Dendritic cell treated with granulocyte-macrophage colony-stimulating factor and Interleukin-4, amounts not matched to agents 40 ng/mL and 50 ng/mL, for 4 days (primary cell): ENCODE data around the gene ZNF462.

Experiments
- H3K27ac Mint-ChIP-seq: one replicate; pipeline ENCODE4 v1.8.0; 2022; ENCODE audit warnings: mild to moderate bottlenecking, mixed read lengths
- H3K27me3 Mint-ChIP-seq: one replicate; pipeline ENCODE4 v1.8.0; 2022; ENCODE audit warnings: mild to moderate bottlenecking, mixed read lengths
- H3K36me3 Mint-ChIP-seq: one replicate; pipeline ENCODE4 v1.8.0; 2022; ENCODE audit warnings: low read depth, mixed read lengths
- H3K4me1 Mint-ChIP-seq: one replicate; pipeline ENCODE4 v1.8.0; 2022; ENCODE audit warnings: low read depth, mixed read lengths
- H3K4me3 Mint-ChIP-seq: one replicate; pipeline ENCODE4 v1.8.0; 2022; ENCODE audit warnings: mild to moderate bottlenecking, moderate library complexity, mixed read lengths
- H3K9me3 Mint-ChIP-seq: one replicate; pipeline ENCODE4 v1.8.0; 2022; ENCODE audit warnings: mixed read lengths
- intact Hi-C: fragments of 100-400 bp; cut with micrococcal nuclease; formaldehyde crosslinking; loops from one replicate; pipeline ENCODE4 v1.15.0; 2022

The ZNF462 gene

DNA sequence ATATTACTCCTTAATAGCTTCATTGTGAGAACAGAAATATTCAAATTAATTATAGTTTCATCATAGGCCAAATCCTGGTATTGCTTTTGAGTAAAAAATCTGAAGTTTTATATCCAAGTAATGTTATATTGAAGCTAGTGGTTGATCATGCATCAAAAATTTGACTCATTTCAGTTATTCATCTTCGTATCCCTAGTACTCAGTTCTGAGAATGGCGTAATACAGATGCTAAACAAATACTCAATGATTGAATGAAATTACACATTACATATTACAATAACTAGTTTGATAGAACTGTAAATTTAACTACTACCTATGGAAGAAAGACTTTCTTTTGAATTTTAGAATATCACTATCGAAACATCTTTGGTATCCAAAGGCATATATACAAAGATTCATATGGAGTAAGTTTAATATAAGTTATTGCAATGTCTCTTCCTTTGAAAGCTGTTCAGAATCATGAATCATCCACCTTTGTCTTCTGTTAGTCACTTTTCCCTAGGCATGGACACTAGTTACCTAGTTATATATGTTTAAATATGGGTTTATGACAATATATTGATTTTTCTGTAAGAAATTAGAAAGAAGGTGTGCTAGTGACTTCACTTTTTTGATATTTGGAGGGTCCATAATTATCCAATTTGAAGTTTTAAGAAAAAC lies 5.0 kb upstream of the ZNF462 start:
- peaks cover 57% of the 10 kb centered on the region for H3K27me3 Mint-ChIP-seq

DNA sequence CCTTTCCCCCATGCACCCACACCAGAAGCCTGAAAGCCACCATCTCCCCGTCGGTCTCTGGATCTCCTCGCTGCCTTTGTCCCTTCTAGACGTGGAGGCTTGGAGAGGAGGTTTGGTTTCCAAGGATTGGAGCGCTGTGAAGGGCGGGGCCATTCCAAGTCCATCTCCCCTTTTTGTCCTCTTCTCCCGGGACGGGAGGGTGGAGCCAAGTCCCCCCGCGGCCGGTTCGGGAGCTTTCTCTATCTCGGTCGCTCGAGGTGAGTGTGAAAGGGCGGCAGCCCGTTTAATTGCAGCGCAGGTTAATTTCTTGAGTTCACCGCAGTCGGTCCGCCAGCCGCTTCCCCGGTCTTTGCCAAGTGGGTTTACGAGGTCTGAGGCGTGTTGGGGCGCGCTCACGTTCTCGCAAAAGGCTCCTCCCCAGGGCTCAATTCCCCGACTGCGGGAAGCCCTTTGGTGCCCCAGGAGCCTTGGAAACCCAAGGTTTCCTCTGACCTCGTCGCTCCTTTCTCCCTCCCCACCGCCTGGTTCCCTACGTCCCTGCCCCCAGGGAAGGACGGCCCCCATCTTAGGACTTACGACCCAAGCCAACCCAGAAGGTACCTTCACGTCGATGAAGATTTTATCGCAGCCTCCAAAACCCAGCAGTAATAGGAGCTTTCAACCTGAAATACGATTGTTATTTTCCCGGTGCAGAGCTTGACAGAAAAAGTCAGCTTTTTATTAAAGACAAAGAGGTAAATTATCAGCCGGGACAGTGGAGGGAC lies 2.8 kb upstream of the ZNF462 start:
- intact Hi-C loops: no loop called here
- no peaks in the 10 kb centered on the region for H3K36me3 Mint-ChIP-seq
- no peak overlapping the region for H3K27ac Mint-ChIP-seq
- no peaks in the 10 kb centered on the region for H3K9me3 Mint-ChIP-seq
- H3K4me3 Mint-ChIP-seq: no peak overlapping the region
- peaks cover 46% of the 10 kb centered on the region for H3K4me1 Mint-ChIP-seq
- H3K27me3 Mint-ChIP-seq: peaks cover 75% of the 10 kb centered on the region

More for the DNA sequence above, 5.0 kb upstream of the ZNF462 start:
- Mint-ChIP-seq H3K36me3 (no peaks in the 10 kb centered on the region), H3K4me3 (no peak overlapping the region), H3K9me3 (no peaks in the 10 kb centered on the region), H3K4me1 (peaks cover 28% of the 10 kb centered on the region), H3K27ac (no peak overlapping the region)
- intact Hi-C loops: no loop called here

DNA sequence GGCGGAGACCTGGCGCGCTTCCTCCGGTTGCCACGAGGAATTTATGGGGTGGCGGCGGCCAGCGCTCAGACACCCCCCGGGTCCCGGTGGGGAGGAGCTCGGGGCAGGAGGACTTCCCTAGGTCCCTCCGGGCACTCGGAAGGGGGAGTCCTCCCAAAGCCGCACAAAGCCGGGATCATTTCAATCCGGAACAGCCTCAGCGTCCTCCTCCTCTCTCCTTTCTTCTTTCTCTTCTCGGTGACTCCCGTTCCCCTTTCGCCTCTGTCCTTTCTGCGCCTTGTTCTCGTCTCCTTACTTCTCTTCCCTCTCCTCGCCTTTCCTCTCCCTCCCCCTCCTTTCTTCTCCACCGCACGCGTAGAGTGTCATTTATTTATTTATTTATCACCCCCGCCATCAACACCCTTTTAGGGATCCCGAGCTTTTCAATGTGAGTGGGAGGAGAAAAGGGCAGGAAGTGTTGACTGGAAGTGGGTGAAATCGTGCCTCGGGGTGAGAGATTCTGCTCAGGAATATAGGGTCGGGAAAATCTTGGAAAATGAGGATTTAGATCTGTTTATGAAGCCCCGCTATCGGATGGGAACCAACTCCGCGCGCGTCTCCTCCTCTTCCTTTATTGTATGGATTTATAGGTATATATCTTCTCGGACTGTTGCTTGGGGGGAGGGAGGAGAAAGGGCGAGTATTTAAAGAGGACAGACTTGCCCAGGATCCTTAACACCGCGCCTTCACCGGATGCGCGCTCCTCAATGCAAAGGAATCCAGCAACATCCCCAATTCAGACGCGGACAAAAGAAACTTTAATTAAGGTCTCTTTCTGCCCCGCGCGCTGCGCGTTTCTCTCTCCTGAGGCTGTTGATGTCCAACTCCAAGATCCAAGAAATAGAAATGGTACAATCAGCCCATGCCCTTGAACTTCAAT lies 2.0 kb upstream of the ZNF462 start:
- intact Hi-C loops: no loop called here
- H3K27ac Mint-ChIP-seq: no peak overlapping the region

DNA sequence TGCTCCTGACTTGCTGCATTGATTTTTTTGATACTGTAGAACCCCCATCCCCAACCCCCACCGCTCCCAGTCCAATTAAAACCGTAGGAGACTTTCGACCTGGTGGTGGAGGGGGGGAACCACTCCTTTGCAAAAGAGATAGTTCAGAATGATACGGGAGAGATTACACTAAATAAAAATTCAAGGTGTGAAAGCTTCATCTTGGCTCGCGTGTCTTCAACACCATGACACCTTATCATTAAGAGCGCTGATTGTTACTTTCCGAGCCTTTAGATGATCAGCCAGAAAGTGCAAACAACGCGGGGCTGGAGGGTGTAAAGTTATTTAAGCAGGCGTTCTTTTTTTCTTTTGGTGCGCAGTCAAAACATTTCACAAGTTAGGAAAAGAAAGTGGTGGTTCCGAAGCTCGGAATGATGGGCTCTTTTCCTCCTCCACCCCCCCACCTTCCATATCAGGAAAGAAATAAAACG lies 1.3 kb upstream of the ZNF462 start:
- Mint-ChIP-seq H3K36me3 (no peaks in the 10 kb centered on the region), H3K27ac (no peak overlapping the region), H3K4me3 (no peak overlapping the region), H3K4me1 (peaks cover 46% of the 10 kb centered on the region), H3K9me3 (no peaks in the 10 kb centered on the region), H3K27me3 (peaks cover 80% of the 10 kb centered on the region)
- intact Hi-C loops: no loop called here

More for the DNA sequence above, 2.0 kb upstream of the ZNF462 start:
- Mint-ChIP-seq H3K27me3 (peaks cover 80% of the 10 kb centered on the region), H3K9me3 (no peaks in the 10 kb centered on the region), H3K4me1 (peaks cover 46% of the 10 kb centered on the region), H3K4me3 (peak overlapping the region; percentile 24), H3K36me3 (no peaks in the 10 kb centered on the region)

DNA sequence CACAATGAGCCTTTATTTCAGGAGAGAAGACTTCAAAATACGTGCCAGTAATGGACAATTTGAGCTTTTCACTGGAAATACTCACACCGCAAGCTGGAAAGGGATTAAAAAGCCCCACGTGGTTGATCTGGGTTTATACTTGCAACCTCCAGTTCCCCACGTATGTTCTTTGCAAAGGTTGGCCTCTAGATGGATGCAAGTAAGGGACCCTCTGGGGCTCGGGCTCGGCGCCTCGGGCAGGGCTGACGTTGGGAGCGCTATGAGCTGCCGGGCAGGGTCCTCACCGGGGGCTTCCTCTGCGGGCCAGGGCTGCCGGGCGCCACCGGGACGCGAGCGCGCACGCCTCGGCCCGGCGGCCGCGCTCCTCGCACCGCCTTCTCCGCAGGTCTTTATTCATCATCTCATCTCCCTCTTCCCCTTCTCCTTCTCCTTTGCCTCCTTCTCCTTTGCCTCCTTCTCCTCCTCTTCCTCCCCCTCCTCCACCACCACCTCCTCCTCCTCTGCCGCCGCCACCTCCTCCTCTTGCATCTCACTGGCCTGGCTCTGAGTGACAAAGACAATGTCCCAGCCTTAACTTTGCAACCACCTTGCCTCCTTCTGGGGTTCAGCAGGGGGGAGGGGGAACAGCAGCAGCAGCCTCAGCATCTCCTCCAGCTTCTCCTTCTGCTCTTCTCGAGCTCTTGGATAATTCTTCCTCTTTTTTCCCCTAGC lies 701 bp upstream of the ZNF462 start:
- intact Hi-C loops: no loop called here
- no peaks in the 10 kb centered on the region for H3K9me3 Mint-ChIP-seq
- H3K27me3 Mint-ChIP-seq: peaks cover 75% of the 10 kb centered on the region
- no peak overlapping the region for H3K27ac Mint-ChIP-seq
- no peaks in the 10 kb centered on the region for H3K36me3 Mint-ChIP-seq
- H3K4me1 Mint-ChIP-seq: peaks cover 46% of the 10 kb centered on the region
- peak overlapping the region; percentile 74 for H3K4me3 Mint-ChIP-seq

DNA sequence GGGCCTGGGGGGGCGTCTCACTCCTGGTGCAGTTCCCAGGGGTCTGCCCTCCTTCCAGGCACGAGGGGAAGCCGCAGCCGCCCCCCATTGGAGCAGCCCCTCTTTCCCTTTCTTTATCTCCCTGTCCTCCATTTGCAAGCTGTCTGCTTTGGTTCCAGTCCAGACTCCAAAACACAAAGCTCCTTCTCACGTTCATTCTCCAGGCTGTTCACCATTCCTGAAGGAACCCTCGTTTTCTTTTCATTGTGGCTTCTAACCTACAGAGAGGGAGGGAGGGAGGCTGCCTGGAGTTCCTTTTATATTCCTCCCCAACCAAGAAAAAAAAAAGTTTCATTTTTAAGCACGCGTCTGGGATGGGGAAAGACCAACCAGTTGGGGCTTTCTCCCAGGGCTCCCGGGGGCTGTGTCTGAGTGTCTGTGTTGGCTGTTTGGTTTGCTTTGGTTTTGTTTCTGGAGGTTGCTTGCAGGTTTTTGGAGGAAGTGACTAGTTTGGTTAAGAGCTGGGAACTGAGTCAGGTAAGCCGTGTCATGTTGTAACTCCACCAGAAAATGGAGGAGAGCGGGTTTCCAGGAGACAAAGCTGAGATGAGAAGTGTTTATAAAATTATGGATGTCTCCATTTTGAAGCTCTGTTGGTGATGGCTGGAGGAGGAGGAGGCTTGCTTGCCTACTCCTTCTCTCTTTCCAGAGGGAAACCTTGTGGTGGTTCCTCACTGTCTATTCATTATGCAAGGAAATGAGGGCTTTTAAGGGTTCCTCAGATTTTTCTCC lies 1.6 kb downstream of the ZNF462 start:
- Mint-ChIP-seq H3K9me3 (no peaks in the 10 kb centered on the region), H3K36me3 (no peaks in the 10 kb centered on the region), H3K27me3 (peaks cover 61% of the 10 kb centered on the region), H3K27ac (no peak overlapping the region), H3K4me1 (peaks cover 46% of the 10 kb centered on the region), H3K4me3 (no peak overlapping the region)
- intact Hi-C loops: no loop called here

DNA sequence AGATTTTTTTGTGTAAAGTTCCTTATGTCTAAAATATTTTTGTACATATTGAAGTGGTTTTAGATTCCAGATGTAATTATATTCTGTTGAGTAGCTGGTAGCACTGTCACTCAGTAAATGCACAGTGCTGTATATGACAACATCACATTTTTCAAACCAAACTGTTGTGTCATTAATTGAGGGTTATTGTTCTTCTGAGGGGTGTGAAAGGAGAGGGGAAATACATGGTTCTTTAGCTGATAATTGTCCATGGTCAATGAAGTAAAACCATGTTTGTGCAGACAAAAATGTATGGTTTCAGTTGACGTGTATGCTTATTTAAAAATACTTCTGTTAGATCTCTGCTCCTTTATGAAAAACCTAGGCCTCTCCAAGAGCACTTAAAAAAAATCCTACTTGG lies 3.3 kb downstream of the ZNF462 start:
- H3K4me1 Mint-ChIP-seq: peaks cover 29% of the 10 kb centered on the region
- intact Hi-C loops: no loop called here
- peaks cover 44% of the 10 kb centered on the region for H3K27me3 Mint-ChIP-seq
- no peak overlapping the region for H3K4me3 Mint-ChIP-seq
- H3K9me3 Mint-ChIP-seq: no peaks in the 10 kb centered on the region
- no peak overlapping the region for H3K27ac Mint-ChIP-seq
- no peaks in the 10 kb centered on the region for H3K36me3 Mint-ChIP-seq

DNA sequence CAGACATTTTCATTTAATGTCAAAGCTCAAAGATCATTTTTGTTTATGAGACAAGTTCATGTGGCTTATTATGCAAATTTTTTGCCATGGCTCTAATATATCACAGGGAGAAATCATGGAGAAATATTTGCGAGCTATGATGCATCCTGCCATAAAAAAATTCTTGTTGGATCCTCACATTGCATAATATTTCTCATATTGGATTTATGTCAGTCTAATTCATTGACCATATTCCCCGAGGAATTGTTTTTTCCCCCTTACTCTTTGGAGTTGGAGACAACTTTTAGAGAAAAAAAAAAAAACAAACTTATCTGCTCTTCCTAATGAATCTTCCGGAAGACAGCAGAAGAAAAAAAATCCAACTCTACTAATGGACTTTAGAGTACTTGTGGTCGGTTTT lies 4.3 kb downstream of the ZNF462 start:
- Mint-ChIP-seq H3K36me3 (no peaks in the 10 kb centered on the region), H3K27ac (no peak overlapping the region), H3K9me3 (no peaks in the 10 kb centered on the region), H3K27me3 (peaks cover 34% of the 10 kb centered on the region), H3K4me3 (no peak overlapping the region), H3K4me1 (peaks cover 24% of the 10 kb centered on the region)
- intact Hi-C loops: no loop called here

DNA sequence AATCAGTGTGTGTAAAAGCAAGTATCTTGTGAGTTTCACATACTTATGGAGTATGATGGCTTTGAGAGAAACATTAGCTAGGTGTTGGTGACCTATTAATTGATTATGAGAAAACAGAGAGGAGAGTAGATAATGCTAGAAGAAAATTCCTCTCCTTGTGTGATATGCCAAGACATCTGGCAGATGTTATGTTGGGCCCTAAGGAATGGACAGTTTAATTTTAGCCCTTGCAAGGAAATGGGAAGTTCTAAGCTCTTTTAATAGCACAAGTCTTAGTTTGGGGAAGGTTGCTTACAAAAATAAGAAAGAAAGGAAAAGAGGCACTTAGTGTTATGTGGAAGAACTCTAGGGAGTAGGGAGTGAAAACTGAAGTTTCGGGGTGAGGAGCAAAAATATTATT lies 5.1 kb downstream of the ZNF462 start:
- Mint-ChIP-seq H3K27me3 (peaks cover 26% of the 10 kb centered on the region), H3K4me1 (peaks cover 16% of the 10 kb centered on the region), H3K9me3 (no peaks in the 10 kb centered on the region), H3K27ac (no peak overlapping the region), H3K4me3 (no peak overlapping the region), H3K36me3 (no peaks in the 10 kb centered on the region)
- intact Hi-C loops: no loop called here

DNA sequence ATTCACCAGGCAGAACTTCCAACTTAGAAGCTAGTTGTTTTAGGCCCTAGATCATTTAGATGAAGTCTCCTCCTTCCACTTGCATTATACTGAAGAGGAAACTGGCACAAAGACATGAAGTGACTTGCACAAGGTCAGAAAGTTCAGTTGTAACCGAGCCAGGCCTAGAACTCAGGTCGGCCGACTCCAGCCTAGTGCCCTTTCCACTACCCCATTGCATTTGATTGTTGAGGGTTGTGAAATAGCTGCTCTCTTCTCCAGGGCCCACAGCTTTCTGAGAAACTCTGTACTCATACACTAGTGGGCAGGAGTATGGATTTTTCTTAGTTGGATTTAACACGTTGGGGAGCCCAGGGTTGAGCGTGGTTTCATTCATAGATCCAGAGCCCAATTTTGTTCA lies 5.6 kb downstream of the ZNF462 start:
- Mint-ChIP-seq H3K9me3 (no peaks in the 10 kb centered on the region), H3K27me3 (peaks cover 21% of the 10 kb centered on the region), H3K36me3 (no peaks in the 10 kb centered on the region), H3K27ac (no peak overlapping the region), H3K4me1 (peaks cover 11% of the 10 kb centered on the region), H3K4me3 (no peak overlapping the region)
- intact Hi-C loops: no loop called here

DNA sequence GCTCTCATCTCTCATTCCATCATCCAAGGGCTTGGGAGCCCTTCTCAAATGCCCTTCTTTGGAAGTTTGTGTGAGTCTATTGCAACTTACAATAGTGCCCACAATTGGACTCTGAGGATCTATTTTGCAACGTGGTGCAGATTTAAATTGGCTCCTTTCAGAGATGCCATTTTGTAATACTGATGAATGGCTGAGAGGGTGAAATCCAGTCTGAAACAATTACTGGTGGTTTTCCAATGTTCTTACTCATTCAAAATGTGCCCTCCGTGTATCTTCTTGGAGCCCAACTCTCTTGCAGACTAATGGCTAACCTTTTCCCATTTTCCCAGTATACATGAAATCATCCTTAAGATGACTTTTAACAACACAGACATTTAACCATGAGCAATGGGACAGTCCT lies 6.1 kb downstream of the ZNF462 start:
- H3K4me1 Mint-ChIP-seq: peaks cover 6% of the 10 kb centered on the region
- H3K36me3 Mint-ChIP-seq: no peaks in the 10 kb centered on the region
- H3K27me3 Mint-ChIP-seq: peaks cover 16% of the 10 kb centered on the region
- intact Hi-C loops: no loop called here
- no peaks in the 10 kb centered on the region for H3K9me3 Mint-ChIP-seq
- no peak overlapping the region for H3K4me3 Mint-ChIP-seq
- no peak overlapping the region for H3K27ac Mint-ChIP-seq

DNA sequence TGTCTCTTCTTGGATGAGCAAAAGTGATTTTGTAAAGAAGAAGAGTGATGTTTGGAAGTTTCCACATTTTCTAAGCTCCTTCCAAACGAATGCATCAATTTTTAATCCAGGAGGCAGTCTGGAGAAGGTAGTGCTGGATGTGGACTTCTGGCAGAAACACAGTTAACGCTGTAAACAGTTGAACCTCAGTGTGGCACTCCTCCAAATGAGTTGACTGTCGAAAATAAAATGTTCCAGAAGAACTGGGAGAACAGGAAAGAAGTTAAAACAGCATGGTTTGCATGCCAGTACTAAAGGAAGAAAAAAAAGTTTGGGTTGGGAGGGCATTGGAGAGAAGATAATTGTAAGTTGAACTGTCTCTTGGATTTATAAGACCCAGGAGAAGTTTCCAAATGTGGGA lies 6.5 kb downstream of the ZNF462 start:
- intact Hi-C loops: no loop called here
- no peak overlapping the region for H3K4me3 Mint-ChIP-seq
- H3K27ac Mint-ChIP-seq: no peak overlapping the region
- H3K4me1 Mint-ChIP-seq: peaks cover 2% of the 10 kb centered on the region
- no peaks in the 10 kb centered on the region for H3K36me3 Mint-ChIP-seq
- H3K27me3 Mint-ChIP-seq: peaks cover 12% of the 10 kb centered on the region
- no peaks in the 10 kb centered on the region for H3K9me3 Mint-ChIP-seq

DNA sequence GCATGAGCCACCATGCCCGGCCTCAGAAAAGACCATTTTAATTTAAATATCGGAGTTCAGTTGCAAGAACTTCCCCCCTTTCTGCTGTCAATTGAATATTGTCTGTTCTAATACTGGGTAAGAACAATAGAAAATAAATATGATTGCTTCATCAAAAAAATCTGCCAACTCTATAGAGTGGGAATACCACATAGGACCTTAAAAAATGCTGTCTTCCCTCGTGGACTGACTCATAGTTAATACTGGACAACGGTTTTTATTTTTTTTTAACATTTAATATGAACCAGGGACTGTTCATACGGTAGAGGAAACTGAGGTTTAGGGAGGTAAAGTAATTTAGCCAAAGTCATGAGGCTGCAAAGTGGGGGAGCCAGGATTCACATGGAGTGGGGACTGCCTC lies 9.7 kb downstream of the ZNF462 start:
- Mint-ChIP-seq H3K4me3 (no peak overlapping the region), H3K27me3 (no peaks in the 10 kb centered on the region), H3K36me3 (no peaks in the 10 kb centered on the region), H3K4me1 (no peaks in the 10 kb centered on the region), H3K27ac (no peak overlapping the region), H3K9me3 (no peaks in the 10 kb centered on the region)
- intact Hi-C loops: no loop called here
